Activated T-helper 1 cell treated with anti-CD3 and anti-CD28 coated beads, Interleukin-12 subunit alpha, Interleukin-12 subunit beta, Interleukin-2, Interleukin-4 antibody, amounts not matched to agents 30 ng/mL and 10 ng/mL and 1 ng/mL, durations not matched to agents 14 hours and 24 hours and 36 hours (primary cell): ENCODE results near the gene LTB. TPM values are rescaled to one million over a fixed set of nuclear protein-coding genes. Genes with fewer than 3 reads are reported as not detected.
A peak's percentile ranks its signal among the peaks of the same experiment; 100 is the strongest.
"Not testable (repeated sequence)": the region's sequence is repeated elsewhere in the genome, so short reads cannot be mapped to it uniquely, and the experiment has no call there.

Experiments
- DNase-seq: peaks from one replicate; pipeline ENCODE4 v3.0.0; 2021; ENCODE audit warnings: low spot score
- H3K27ac Mint-ChIP-seq: one replicate; pipeline ENCODE4 v1.8.0; 2021; ENCODE audit warnings: mild to moderate bottlenecking, mixed read lengths
- H3K27me3 Mint-ChIP-seq: one replicate; pipeline ENCODE4 v1.8.0; 2022; ENCODE audit warnings: mild to moderate bottlenecking, moderate library complexity, mixed read lengths; ENCODE audit not compliant: insufficient read depth
- H3K36me3 Mint-ChIP-seq: one replicate; pipeline ENCODE4 v1.8.0; 2021; ENCODE audit warnings: low read depth, mixed read lengths
- H3K4me1 Mint-ChIP-seq: one replicate; pipeline ENCODE4 v1.8.0; 2021; ENCODE audit warnings: low read depth, mixed read lengths
- H3K4me3 Mint-ChIP-seq: one replicate; pipeline ENCODE4 v1.8.0; 2021; ENCODE audit warnings: mild to moderate bottlenecking, moderate library complexity, mixed read lengths
- H3K9me3 Mint-ChIP-seq: one replicate; pipeline ENCODE4 v1.8.0; 2021; ENCODE audit warnings: mixed read lengths
- intact Hi-C: fragments of 100-400 bp; cut with micrococcal nuclease; formaldehyde crosslinking; loops from one replicate; pipeline ENCODE4 v1.15.1; 2024
- total RNA-seq: library from RNA; stranded (reverse); gene quantifications from 2 replicates; pipeline ENCODE4 v1.2.3, GENCODE V29; 2022

LTB gene
- total RNA-seq, 1 donor from 2014 or later: 277 TPM

DNA sequence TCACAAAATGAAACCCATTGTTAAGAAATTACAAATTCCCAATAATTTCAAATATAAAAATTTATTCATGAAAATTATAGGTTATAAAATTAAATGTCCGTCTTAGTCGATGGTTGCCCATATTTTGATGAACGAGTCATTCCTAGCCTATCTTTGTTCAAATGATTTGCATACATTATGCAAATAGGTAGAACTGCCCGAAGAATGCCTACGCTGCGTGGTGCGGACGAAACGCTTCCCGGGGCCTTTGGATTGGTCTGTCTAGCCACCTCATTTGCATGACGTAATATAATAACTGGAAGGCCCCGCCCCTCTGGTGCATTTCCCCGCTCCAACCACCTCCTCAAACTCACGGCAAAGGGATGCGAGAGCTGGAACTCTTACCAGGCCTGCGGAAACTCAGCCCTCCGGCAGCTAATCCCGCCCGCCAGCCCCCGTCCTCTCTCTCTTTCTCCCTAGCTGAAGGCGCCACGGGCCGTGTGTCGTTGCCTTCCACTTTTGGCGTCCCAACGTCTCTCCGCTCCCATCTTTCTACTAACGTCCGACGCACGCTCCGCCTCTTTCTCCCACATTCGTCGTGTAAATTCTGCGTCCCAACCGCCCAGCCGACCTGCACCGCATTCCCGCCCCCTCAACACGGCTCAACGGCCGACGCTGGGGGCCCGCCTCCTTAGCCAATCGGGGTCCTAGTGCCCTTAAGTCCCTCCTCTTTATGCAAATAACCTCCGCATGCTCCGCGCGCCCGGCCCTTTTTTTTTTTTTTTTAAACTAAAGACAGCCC lies 37.8 kb upstream of the LTB start:
- intact Hi-C loops: loop anchor here (1.0 to 5.0 kb wide), 19 partner anchors 22 to 1799 kb away; partner anchors contain the start of genes BAG6, CUTA, DDX39B and EHMT2
- peak; percentile 98 for DNase-seq
- H3K36me3 Mint-ChIP-seq: peaks cover 32% of the 10 kb centered on the region
- no peaks in the 10 kb centered on the region for H3K27me3 Mint-ChIP-seq
- peak overlapping the region; percentile 79 for H3K4me3 Mint-ChIP-seq
- peak overlapping the region; percentile 98 for H3K27ac Mint-ChIP-seq
- H3K4me1 Mint-ChIP-seq: peaks cover 43% of the 10 kb centered on the region
- H3K9me3 Mint-ChIP-seq: no peaks in the 10 kb centered on the region

DNA sequence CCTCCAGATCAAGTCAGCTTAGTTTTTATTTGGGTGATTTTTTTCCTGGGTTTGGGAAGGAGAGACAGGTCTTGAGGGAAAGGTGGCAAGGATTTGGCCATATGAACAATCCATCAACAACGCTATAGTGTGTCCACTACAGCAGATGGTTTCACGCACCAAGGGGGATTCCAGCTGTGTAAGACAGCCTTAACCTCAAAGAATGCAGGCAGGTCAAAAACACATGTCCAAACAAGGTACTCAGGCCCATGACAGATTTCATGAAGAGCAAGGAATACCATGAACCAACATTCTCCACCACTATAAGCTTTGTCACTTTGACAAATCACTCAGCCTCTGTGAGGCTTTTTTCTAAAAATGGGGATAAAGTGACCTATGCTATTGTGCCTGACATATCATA lies 34.8 kb upstream of the LTB start:
- Mint-ChIP-seq H3K4me1 (peaks cover 37% of the 10 kb centered on the region), H3K27me3 (no peaks in the 10 kb centered on the region), H3K36me3 (peaks cover 12% of the 10 kb centered on the region), H3K4me3 (peak overlapping the region; percentile 43), H3K27ac (peak overlapping the region; percentile 41), H3K9me3 (no peaks in the 10 kb centered on the region)
- no peak for DNase-seq
- intact Hi-C loops: loop anchor here (5.0 kb wide), 1 partner anchor 345 kb away; the partner anchor contains the start of gene HLA-C

DNA sequence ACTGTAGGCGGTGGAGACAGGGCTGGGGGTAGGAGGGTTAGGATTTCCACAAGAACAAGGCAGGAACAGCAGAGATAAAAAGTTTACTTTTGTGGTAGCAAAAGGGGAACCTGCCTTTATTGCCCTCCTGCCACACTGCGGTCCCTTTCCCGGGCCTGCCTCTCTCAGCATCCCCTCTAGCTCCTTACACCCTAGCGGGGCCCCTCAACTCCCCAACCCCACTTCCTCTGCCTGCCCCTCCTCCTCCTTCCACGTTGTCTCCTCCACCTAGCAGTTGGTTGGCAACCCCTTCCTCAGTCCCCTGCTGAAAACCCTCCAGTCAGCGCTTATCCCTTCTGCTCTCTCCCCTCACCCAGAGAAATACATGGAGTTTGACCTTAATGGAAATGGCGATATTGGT lies 33.5 kb upstream of the LTB start:
- intact Hi-C loops: loop anchor here (5.0 kb wide), 1 partner anchor 343 kb away; the partner anchor contains the start of gene HLA-C
- Mint-ChIP-seq H3K9me3 (no peaks in the 10 kb centered on the region), H3K27me3 (no peaks in the 10 kb centered on the region), H3K27ac (peak overlapping the region; percentile 72), H3K4me1 (peaks cover 28% of the 10 kb centered on the region), H3K4me3 (peak overlapping the region; percentile 74), H3K36me3 (peaks cover 4% of the 10 kb centered on the region)
- peak; percentile 13 for DNase-seq

DNA sequence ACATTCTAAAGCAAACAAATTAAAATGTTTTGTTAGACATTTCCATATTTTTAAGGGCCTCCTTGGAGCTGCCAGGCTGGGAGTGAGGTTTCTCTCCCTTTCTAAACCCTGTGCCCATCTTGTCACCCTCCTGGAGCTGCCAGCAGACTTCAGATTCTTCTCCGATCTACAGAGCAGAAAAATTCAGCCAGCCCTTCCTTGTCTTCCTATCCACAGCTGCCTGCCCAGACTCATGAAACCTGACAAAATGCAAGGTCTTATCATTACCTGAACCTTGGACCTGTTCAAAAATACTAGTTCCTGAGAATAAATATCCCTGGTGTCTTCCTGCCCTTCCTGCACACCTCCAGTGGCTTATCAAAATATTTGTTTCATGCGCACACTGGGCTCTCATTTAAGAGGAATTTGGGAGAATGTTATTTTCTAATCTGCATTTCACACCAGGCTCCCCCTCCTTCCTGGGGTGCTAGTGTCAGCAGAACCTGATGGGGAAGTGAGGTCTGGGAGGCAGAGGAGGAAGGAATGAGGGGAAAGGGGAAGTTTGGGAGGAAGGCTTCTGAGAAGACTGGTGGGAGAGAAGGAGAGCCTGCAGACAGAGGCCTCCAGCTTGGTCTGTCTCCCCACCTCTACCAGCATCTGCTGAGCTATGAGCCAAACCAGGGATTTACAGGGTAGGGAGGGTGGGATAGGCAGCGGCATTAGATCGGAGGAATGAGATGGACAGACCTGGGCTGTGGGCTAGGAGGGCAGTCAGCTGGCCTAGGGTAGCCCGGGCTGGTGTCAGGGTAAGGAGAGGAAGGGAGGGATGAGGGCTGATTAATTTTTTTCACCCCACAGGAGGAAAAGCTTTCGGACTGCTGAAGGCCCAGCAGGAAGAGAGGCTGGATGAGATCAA lies 32.7 kb upstream of the LTB start, which contains the start of gene AIF1:
Gene AIF1 (plus strand): TSS at position 551 of the 895 bp plus-strand sequence. CDS start 96 bp downstream, at position 647.
- H3K4me1 Mint-ChIP-seq: peaks cover 28% of the 10 kb centered on the region
- no peaks in the 10 kb centered on the region for H3K9me3 Mint-ChIP-seq
- no peaks in the 10 kb centered on the region for H3K27me3 Mint-ChIP-seq
- no peak for DNase-seq
- peaks cover 4% of the 10 kb centered on the region for H3K36me3 Mint-ChIP-seq
- intact Hi-C loops: loop anchor here (5.0 kb wide), 1 partner anchor 343 kb away; the partner anchor contains the start of gene HLA-C
- H3K4me3 Mint-ChIP-seq: peak within 1 kb of the TSS; percentile 74
- H3K27ac Mint-ChIP-seq: peak within 1 kb of the TSS; percentile 72

DNA sequence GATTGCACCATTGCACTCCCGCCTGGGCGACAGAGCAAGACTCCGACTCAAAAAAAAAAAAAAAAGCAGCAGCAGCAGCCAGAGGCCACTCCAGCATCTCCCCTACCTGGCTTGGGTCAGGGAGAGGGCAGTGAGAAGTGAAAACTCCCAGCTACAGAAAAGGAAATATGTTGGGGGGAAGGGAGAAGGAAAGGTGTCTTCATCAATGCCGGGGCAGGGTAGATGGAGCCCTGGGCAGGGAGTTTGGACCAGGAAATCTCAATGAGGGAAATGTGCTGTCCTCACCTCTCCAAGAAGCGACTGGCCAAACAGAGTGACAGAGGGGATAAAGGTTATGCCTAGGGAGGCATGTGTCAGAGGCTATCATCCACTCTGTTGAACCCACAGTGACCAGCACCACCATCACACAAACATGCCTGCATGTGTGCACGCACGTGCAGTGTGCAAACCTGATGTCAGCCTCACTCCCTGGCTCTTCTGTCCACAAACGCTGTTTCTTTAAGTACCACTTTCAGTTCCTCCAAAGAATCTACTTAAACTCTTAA lies 31.9 kb upstream of the LTB start:
- Mint-ChIP-seq H3K36me3 (peaks cover 2% of the 10 kb centered on the region), H3K9me3 (no peaks in the 10 kb centered on the region), H3K27me3 (no peaks in the 10 kb centered on the region), H3K27ac (no peak overlapping the region), H3K4me1 (peaks cover 28% of the 10 kb centered on the region), H3K4me3 (no peak overlapping the region)
- DNase-seq: no peak
- intact Hi-C loops: no loop called here

DNA sequence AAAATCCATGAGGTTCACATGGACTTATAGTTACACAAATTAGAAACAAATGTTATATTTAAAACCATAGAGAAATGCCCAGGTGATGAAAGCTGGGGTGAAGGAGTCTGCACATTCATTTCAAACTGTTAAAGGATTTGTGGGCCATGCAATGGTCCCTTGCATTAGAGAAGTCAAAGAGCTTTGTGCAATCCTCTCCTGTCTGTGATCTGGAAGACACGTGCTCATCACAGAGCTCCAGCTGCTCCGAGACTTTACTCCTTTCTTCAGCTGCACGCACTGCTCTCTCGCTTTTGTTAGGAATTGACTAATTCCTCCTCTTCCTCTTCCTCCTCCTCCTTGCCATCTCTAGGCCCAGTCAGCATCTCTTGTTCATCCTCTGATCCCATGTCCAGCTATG lies 28.7 kb upstream of the LTB start:
- no peaks in the 10 kb centered on the region for H3K27me3 Mint-ChIP-seq
- H3K4me1 Mint-ChIP-seq: peaks cover 17% of the 10 kb centered on the region
- H3K4me3 Mint-ChIP-seq: no peak overlapping the region
- H3K27ac Mint-ChIP-seq: no peak overlapping the region
- H3K36me3 Mint-ChIP-seq: no peaks in the 10 kb centered on the region
- intact Hi-C loops: no loop called here
- no peaks in the 10 kb centered on the region for H3K9me3 Mint-ChIP-seq
- DNase-seq: no peak

DNA sequence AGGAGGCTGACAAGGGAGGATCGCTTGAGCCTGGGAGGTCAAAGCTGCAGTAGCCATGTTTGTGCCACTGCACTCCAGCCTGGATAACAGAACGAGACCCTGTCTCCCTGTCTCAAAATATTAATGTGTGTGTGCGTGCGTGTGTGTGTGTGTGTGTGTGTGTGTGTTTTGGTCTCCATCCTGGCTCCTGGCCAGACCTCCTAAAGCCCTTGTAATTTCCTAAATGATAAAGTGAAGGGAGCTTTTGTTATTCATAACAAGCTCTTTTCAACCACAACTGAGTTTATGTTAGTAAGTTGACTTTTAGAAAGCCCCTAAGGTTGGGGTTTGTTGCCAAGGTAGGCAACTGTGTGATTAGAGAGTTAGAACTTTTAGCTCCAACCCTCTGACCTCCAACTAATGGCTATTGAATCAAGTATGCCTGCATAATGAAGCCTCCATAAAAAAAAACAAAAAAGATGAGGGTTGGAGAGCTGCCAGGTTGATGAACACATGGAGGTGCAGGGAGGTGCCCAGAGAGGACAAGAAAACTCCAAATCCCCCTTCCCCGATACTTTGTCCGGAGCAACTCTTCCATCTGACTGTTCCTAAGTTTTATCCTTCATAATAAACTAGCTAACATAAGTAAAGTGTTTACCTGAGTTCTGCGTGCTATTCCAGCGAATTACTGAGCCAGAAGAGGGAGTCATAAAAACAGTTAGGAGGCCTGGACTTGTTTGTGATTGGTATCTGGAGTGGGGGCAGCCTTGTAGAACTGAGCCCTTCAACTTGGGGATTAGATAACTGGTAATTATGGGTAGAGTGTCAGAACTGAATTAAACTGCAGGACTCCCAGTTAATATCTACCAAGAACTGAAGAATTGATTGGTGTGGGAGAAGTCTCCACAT lies 27.5 kb upstream of the LTB start:
- H3K27ac Mint-ChIP-seq: no peak overlapping the region

DNA sequence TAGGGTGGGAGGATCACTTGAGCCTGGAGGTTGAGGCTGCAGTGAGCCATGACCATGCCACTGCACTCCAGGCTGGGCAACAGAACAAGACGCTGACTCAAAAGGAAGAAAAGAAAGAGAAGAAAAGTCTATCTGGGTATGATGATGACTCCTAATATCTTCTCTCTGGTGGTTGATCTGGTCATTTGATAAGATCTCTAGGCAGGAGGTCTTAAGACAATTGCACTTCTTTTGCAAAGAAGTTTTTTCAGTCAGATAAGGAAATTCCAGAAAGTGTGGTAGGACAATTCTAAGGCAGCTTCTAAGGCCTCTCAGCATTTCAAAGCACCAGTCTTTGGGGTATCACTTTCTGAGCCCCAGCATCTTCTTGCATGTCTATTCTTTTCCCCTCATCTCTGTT lies 25.1 kb upstream of the LTB start:
- DNase-seq: no peak
- H3K4me1 Mint-ChIP-seq: no peaks in the 10 kb centered on the region
- intact Hi-C loops: no loop called here
- peaks cover 2% of the 10 kb centered on the region for H3K27me3 Mint-ChIP-seq
- no peaks in the 10 kb centered on the region for H3K9me3 Mint-ChIP-seq
- H3K36me3 Mint-ChIP-seq: no peaks in the 10 kb centered on the region
- H3K4me3 Mint-ChIP-seq: no peak overlapping the region
- no peak overlapping the region for H3K27ac Mint-ChIP-seq

More for the DNA sequence above, 27.5 kb upstream of the LTB start:
- H3K4me3 Mint-ChIP-seq: no peak overlapping the region
- H3K36me3 Mint-ChIP-seq: no peaks in the 10 kb centered on the region
- DNase-seq: no peak
- intact Hi-C loops: no loop called here
- H3K27me3 Mint-ChIP-seq: no peaks in the 10 kb centered on the region
- no peaks in the 10 kb centered on the region for H3K9me3 Mint-ChIP-seq
- H3K4me1 Mint-ChIP-seq: peaks cover 5% of the 10 kb centered on the region

DNA sequence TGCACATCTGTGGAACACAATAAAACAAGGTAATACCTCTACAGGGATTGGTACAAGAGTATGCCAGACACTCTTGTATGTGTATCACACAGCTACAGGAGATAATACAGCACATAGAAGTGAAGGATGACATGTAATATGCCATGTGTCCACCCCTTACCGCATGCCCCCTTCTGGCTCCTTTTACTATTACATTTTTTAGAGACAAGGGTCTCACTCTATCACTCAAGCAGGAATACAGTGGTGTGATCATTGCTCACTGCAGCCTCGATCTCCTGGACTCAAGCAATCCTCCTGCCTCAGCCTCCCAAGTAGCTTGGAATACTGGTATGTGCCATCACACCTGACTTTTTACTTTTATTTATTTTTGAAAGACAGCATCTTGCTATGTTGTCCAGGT lies 14.8 kb upstream of the LTB start:
- peaks cover 52% of the 10 kb centered on the region for H3K4me1 Mint-ChIP-seq

DNA sequence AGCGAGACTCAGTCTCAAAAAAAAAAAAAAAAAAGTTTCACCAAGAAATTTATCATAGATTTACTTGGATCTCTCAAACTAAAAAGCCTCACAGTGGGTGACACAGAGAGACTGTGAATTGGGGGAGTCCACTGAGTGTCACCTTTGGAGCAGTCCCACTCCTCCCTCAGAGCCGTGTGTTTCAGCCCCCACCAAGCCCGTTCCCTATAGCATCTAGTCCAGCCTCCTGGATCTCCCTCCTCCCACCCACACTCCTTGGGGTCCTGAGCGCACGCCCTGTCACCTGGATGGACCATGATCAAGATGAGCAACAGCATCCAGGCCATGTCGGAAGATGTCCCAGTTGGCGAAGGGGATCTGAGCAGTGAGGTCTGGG lies 10.2 kb upstream of the LTB start:
- Mint-ChIP-seq H3K36me3 (peaks cover 17% of the 10 kb centered on the region), H3K4me1 (peaks cover 64% of the 10 kb centered on the region), H3K4me3 (peak overlapping the region; percentile 62), H3K27ac (peak overlapping the region; percentile 80), H3K9me3 (no peaks in the 10 kb centered on the region), H3K27me3 (no peaks in the 10 kb centered on the region)
- no peak for DNase-seq
- intact Hi-C loops: loop anchor here (10.0 kb wide), 1 partner anchor 188 kb away; the partner anchor contains the start of gene MICA

More for the DNA sequence above, 14.8 kb upstream of the LTB start:
- no peak overlapping the region for H3K4me3 Mint-ChIP-seq
- H3K27ac Mint-ChIP-seq: no peak overlapping the region
- no peaks in the 10 kb centered on the region for H3K36me3 Mint-ChIP-seq
- H3K27me3 Mint-ChIP-seq: no peaks in the 10 kb centered on the region
- no peaks in the 10 kb centered on the region for H3K9me3 Mint-ChIP-seq
- no peak for DNase-seq
- intact Hi-C loops: loop anchor here (10.0 kb wide), 1 partner anchor 192 kb away; the partner anchor contains the start of gene MICA

DNA sequence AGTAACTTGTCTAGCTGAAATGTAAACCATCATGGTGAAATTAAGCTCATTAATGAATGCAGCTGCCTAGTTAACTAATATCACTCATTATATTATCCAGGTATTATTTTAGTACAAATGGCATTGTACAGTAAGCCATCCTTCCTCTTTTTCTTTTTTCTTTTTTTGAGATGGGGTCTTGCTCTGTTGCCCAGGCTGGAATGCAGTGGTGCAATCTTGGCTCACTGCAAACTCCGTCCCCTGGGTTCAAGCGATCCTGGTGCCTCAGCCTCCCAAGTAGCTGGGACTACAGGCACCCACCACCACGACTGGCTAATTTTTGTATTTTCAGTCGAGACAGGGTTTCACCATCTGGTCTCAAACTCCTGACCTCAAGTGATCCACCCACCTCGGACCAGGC lies 8.5 kb upstream of the LTB start:
- intact Hi-C loops: loop anchor here (10.0 kb wide), 1 partner anchor 186 kb away; the partner anchor contains the start of gene MICA
- Mint-ChIP-seq H3K36me3 (peaks cover 25% of the 10 kb centered on the region), H3K27ac (peak overlapping the region; percentile 20), H3K4me1 (peaks cover 69% of the 10 kb centered on the region)
- not testable (repeated sequence) for H3K9me3 Mint-ChIP-seq, H3K4me3 Mint-ChIP-seq, DNase-seq, H3K27me3 Mint-ChIP-seq
